HEK293 (cell line): Measurements from ENCODE around the gene ZNF816.

Source experiments
- CTCF ChIP-seq: fragments of 450-650 bp; formaldehyde crosslinking; IDR thresholded peaks from 2 replicates; pipeline ENCODE4 v1.5.1; 2016; ENCODE audit warnings: missing biosample characterization, missing genetic modification characterization
- IKZF3 ChIP-seq: fragments of 450-650 bp; IDR thresholded peaks from 2 replicates; pipeline ENCODE4 v1.5.0; 2018; ENCODE audit warnings: missing biosample characterization, mild to moderate bottlenecking, missing genetic modification characterization, moderate library complexity
- RBAK ChIP-seq: fragments of 450-650 bp; formaldehyde crosslinking; IDR thresholded peaks from 2 replicates; pipeline ENCODE4 v1.5.1; 2016; ENCODE audit warnings: missing biosample characterization, missing genetic modification characterization
- ZBTB10 ChIP-seq: fragments of 450-650 bp; formaldehyde crosslinking; IDR thresholded peaks from 2 replicates; pipeline ENCODE4 v1.5.1; 2016; ENCODE audit warnings: missing biosample characterization, missing genetic modification characterization
- ZNF133 ChIP-seq: fragments of 450-650 bp; formaldehyde crosslinking; IDR thresholded peaks from 2 replicates; pipeline ENCODE4 v1.5.1; 2016; ENCODE audit warnings: missing biosample characterization, missing genetic modification characterization
- ZNF274 ChIP-seq, 2 experiments: fragments of 200-500 bp in 1 of 2; fragments of 450-650 bp in 1 of 2; sonication (Bioruptor generic) in 1 of 2; formaldehyde crosslinking in 1 of 2; IDR thresholded peaks; 2 replicates each; pipeline versions ENCODE4 v1.5.1 to v1.6.1; 2014 to 2016; ENCODE audit warnings: borderline replicate concordance in 1 of 2, inconsistent platforms in 1 of 2, low read length in 1 of 2, missing biosample characterization in 1 of 2, missing genetic modification characterization in 1 of 2
- ZNF600 ChIP-seq: fragments of 450-650 bp; formaldehyde crosslinking; IDR thresholded peaks from 2 replicates; pipeline ENCODE4 v1.5.1; 2016; ENCODE audit warnings: missing biosample characterization, missing genetic modification characterization
- ZNF639 ChIP-seq: fragments of 450-650 bp; formaldehyde crosslinking; IDR thresholded peaks from 2 replicates; pipeline ENCODE4 v1.5.1; 2016; ENCODE audit warnings: missing biosample characterization, missing genetic modification characterization
- ZNF768 ChIP-seq: fragments of 450-650 bp; formaldehyde crosslinking; IDR thresholded peaks from 2 replicates; pipeline ENCODE4 v1.5.1; 2018; ENCODE audit warnings: missing biosample characterization, mild to moderate bottlenecking, missing genetic modification characterization
- ZSCAN5A ChIP-seq: fragments of 450-650 bp; formaldehyde crosslinking; IDR thresholded peaks from 2 replicates; pipeline ENCODE4 v1.5.1; 2016; ENCODE audit warnings: missing biosample characterization, missing genetic modification characterization

- TF ChIP-seq ZSCAN5A (no peak), ZNF133 (tag by site-specific recombination) (no peak), IKZF3 (tag by site-specific recombination) (no peak), RBAK (tag by site-specific recombination) (no peak), ZNF274 (IDR thresholded peaks at IDR 0.05; ENCODE audit: low read length) (no peak), ZNF274 (tag by site-specific recombination; IDR thresholded peaks at IDR 0.05; ENCODE audit: borderline replicate concordance) (no peak), ZNF600 (no peak), ZBTB10 (tag by site-specific recombination) (no peak), ZNF639 (tag by site-specific recombination) (no peak), ZNF768 (no peak), CTCF (tag by site-specific recombination) (no peak)
These were observed 28.2 kb upstream of the ZNF816 start for GRCh38 chr19:52990759-52991418.
